KMS-11 (cell line): Measurements from ENCODE around the gene VTCN1.

Experiments
- H2AFZ ChIP-seq: fragments of 200-600 bp; sonication (generic); 2 replicates; pipeline ENCODE4 v1.6.1; 2016; ENCODE audit warnings: antibody characterized with exemption, mixed run types, low read depth
- H3K27ac ChIP-seq: fragments of 200-600 bp; sonication (generic); 2 replicates; pipeline ENCODE4 v1.6.1; 2016; ENCODE audit warnings: mild to moderate bottlenecking, mixed run types
- H3K27me3 ChIP-seq: fragments of 200-600 bp; sonication (generic); 2 replicates; pipeline ENCODE4 v1.6.1; 2017; ENCODE audit warnings: mild to moderate bottlenecking, low read depth, mixed run types, moderate library complexity; ENCODE audit not compliant: insufficient read depth
- H3K36me3 ChIP-seq: fragments of 200-600 bp; sonication (generic); 2 replicates; pipeline ENCODE4 v1.6.1; 2017; ENCODE audit warnings: mild to moderate bottlenecking, mixed run types; ENCODE audit not compliant: insufficient read depth
- H3K4me1 ChIP-seq: fragments of 200-600 bp; sonication (generic); 2 replicates; pipeline ENCODE4 v1.6.1; 2016; ENCODE audit warnings: mild to moderate bottlenecking, low read depth, mixed run types; ENCODE audit not compliant: poor library complexity, severe bottlenecking
- H3K4me2 ChIP-seq: fragments of 200-600 bp; sonication (generic); 2 replicates; pipeline ENCODE4 v1.7.0; 2016; ENCODE audit warnings: mild to moderate bottlenecking, mixed run types
- H3K4me3 ChIP-seq: fragments of 200-600 bp; sonication (generic); IDR thresholded peaks from 2 replicates; pipeline ENCODE4 v1.6.1; 2017; ENCODE audit warnings: low read depth, low read length, mixed read lengths; ENCODE audit not compliant: insufficient read depth
- H3K79me2 ChIP-seq: fragments of 200-600 bp; sonication (generic); 2 replicates; pipeline ENCODE4 v1.6.1; 2016; ENCODE audit warnings: low read depth, mixed run types; ENCODE audit not compliant: insufficient read depth
- H3K9ac ChIP-seq: fragments of 200-600 bp; sonication (generic); 2 replicates; pipeline ENCODE4 v1.6.1; 2016; ENCODE audit warnings: mild to moderate bottlenecking, mixed run types
- H4K20me1 ChIP-seq: fragments of 200-600 bp; sonication (generic); 2 replicates; pipeline ENCODE4 v1.6.1; 2016; ENCODE audit warnings: mild to moderate bottlenecking, mixed run types; ENCODE audit not compliant: insufficient read depth
- TF ChIP-seq, protein P1 (sequence below): fragments of 200-600 bp; sonication (generic); conservative IDR thresholded peaks from 2 replicates; pipeline ENCODE4 v1.6.1; 2017; ENCODE audit warnings: low read depth, mild to moderate bottlenecking, antibody characterized with exemption, low read length, moderate library complexity, mixed read lengths

Gene VTCN1

GRCh38 chr1:117138106-117138505 lies 72.6 kb downstream of the VTCN1 start:
- Histone ChIP-seq H4K20me1 (no peaks in the 10 kb centered on the region), H3K79me2 (no peaks in the 10 kb centered on the region)
- TF ChIP-seq, protein P1, sequence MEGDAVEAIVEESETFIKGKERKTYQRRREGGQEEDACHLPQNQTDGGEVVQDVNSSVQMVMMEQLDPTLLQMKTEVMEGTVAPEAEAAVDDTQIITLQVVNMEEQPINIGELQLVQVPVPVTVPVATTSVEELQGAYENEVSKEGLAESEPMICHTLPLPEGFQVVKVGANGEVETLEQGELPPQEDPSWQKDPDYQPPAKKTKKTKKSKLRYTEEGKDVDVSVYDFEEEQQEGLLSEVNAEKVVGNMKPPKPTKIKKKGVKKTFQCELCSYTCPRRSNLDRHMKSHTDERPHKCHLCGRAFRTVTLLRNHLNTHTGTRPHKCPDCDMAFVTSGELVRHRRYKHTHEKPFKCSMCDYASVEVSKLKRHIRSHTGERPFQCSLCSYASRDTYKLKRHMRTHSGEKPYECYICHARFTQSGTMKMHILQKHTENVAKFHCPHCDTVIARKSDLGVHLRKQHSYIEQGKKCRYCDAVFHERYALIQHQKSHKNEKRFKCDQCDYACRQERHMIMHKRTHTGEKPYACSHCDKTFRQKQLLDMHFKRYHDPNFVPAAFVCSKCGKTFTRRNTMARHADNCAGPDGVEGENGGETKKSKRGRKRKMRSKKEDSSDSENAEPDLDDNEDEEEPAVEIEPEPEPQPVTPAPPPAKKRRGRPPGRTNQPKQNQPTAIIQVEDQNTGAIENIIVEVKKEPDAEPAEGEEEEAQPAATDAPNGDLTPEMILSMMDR, result no peak

GRCh38 chr1:117137281-117137855 lies 73.4 kb downstream of the VTCN1 start:
- Histone ChIP-seq H3K79me2 (no peaks in the 10 kb centered on the region), H3K27ac (no peak overlapping the region), H3K9ac (no peak overlapping the region), H3K36me3 (no peaks in the 10 kb centered on the region), H4K20me1 (no peaks in the 10 kb centered on the region), H3K4me3 (no peak overlapping the region), H3K4me2 (no peak overlapping the region), H3K27me3 (no peaks in the 10 kb centered on the region), H2AFZ (no peak overlapping the region), H3K4me1 (no peaks in the 10 kb centered on the region)
- TF ChIP-seq, protein P1, result no peak

More at GRCh38 chr1:117138106-117138505, 72.6 kb downstream of the VTCN1 start:
- no peaks in the 10 kb centered on the region for H3K36me3 ChIP-seq
- no peak overlapping the region for H3K4me3 ChIP-seq
- H2AFZ ChIP-seq, result no peak overlapping the region
- H3K4me1 ChIP-seq, result no peaks in the 10 kb centered on the region
- no peaks in the 10 kb centered on the region for H3K27me3 ChIP-seq
- no peak overlapping the region for H3K9ac ChIP-seq
- no peak overlapping the region for H3K4me2 ChIP-seq
- H3K27ac ChIP-seq, result no peak overlapping the region

- Histone ChIP-seq H3K9ac (no peak overlapping the region), H3K36me3 (no peaks in the 10 kb centered on the region), H4K20me1 (no peaks in the 10 kb centered on the region), H3K79me2 (no peaks in the 10 kb centered on the region), H2AFZ (no peak overlapping the region), H3K4me1 (no peaks in the 10 kb centered on the region), H3K27me3 (no peaks in the 10 kb centered on the region), H3K4me2 (no peak overlapping the region), H3K27ac (no peak overlapping the region), H3K4me3 (no peak overlapping the region)
- TF ChIP-seq, protein P1, result no peak
Measured at GRCh38 chr1:117136749-117137148, 74.0 kb downstream of the VTCN1 start.

GRCh38 chr1:117135329-117135728 lies 75.4 kb downstream of the VTCN1 start:
- no peaks in the 10 kb centered on the region for H4K20me1 ChIP-seq
- H3K36me3 ChIP-seq, result no peaks in the 10 kb centered on the region
- H3K27me3 ChIP-seq, result no peaks in the 10 kb centered on the region
- no peak overlapping the region for H2AFZ ChIP-seq
- no peak overlapping the region for H3K27ac ChIP-seq
- H3K4me3 ChIP-seq, result no peak overlapping the region
- no peak overlapping the region for H3K9ac ChIP-seq
- H3K4me2 ChIP-seq, result no peak overlapping the region
- no peaks in the 10 kb centered on the region for H3K79me2 ChIP-seq
- H3K4me1 ChIP-seq, result no peaks in the 10 kb centered on the region
- TF ChIP-seq, protein P1, result no peak
